HCT116 (cell line): Measurements from ENCODE around the gene TK1. TPM values are rescaled to one million over a fixed set of nuclear protein-coding genes. Genes with fewer than 3 reads are reported as not detected.
A peak's percentile ranks its signal among the peaks of the same experiment; 100 is the strongest.

Source experiments
- ATAC-seq: fragments of 200-7000 bp; cut with Tn5 transposase; 2 replicates; pipeline ENCODE4 v1.9.1; 2020; ENCODE audit warnings: mild to moderate bottlenecking, moderate library complexity
- BruUV-seq: library from RNA; stranded (reverse); fragments of 400-500 nt; replicated peaks from 2 replicates; lab custom pipeline; 2021; lab: Mats Ljungman, UMichigan
- CTCF ChIA-PET: fragments of 300-600 bp; sonication (Branson Sonifier 250); formaldehyde crosslinking; loops from one replicate; lab custom pipeline; 2021; ENCODE audit warnings: antibody characterized with exemption; lab: Charles Lee
- POLR2A ChIA-PET: fragments of 300-600, 350-600 bp; sonication (Branson Sonifier 250); formaldehyde crosslinking; loops from one replicate; lab custom pipeline; 2021; ENCODE audit warnings: antibody characterized with exemption; lab: Charles Lee
- RAD21 ChIA-PET, 2 experiments: fragments of 300-600 bp; sonication (Branson Sonifier 250); formaldehyde crosslinking; loops; one replicate each; lab custom pipeline; 2023; ENCODE audit warnings: low total read pairs in 2 of 2; ENCODE audit not compliant: uncharacterized antibody in 2 of 2, unreplicated experiment in 2 of 2, low non-redundant PET in 1 of 2; lab: Charles Lee
- DNase-seq: peaks from one replicate; pipeline ENCODE4 v3.0.0-alpha.2; 2010; ENCODE audit warnings: low read depth, low spot score
- H2AFZ ChIP-seq: fragments of 200-600 bp; shearing (Covaris generic), sonication (generic); 2 replicates; pipeline ENCODE4 v1.6.1; 2017; ENCODE audit warnings: low read depth, mixed run types, mixed read lengths, antibody characterized with exemption, low read length; ENCODE audit not compliant: poor library complexity, severe bottlenecking
- H3K27ac ChIP-seq: 2 replicates; pipeline ENCODE4 v1.5.1; 2012; ENCODE audit warnings: low read depth, low read length
- H3K27me3 ChIP-seq: fragments of 200-600 bp; sonication (generic); 2 replicates; pipeline ENCODE4 v1.6.1; 2016; ENCODE audit warnings: mixed run types, low read length, mixed read lengths; ENCODE audit not compliant: insufficient read depth
- H3K36me3 ChIP-seq, 2 experiments: fragments of 200-500 bp in 1 of 2; fragments of 200-600 bp in 1 of 2; sonication (Bioruptor generic) in 1 of 2; sonication (generic) in 1 of 2; 2 replicates each; pipeline versions ENCODE4 v1.5.1 to v1.6.1; 2014 to 2016; ENCODE audit warnings: low read length in 2 of 2, inconsistent platforms in 1 of 2, mixed read lengths in 1 of 2, mixed run types in 1 of 2; ENCODE audit not compliant: insufficient read depth in 2 of 2, control insufficient read depth in 1 of 2
- H3K4me1 ChIP-seq, 2 experiments: fragments of 200-600 bp in 1 of 2; sonication (generic) in 1 of 2; 2 replicates each; pipeline versions ENCODE4 v1.5.1 to v1.6.1; 2012 to 2017; ENCODE audit warnings: low read length in 2 of 2, inconsistent platforms in 1 of 2, mild to moderate bottlenecking in 1 of 2, mixed read lengths in 1 of 2, mixed run types in 1 of 2, moderate library complexity in 1 of 2; ENCODE audit not compliant: insufficient read depth in 2 of 2, control insufficient read depth in 1 of 2
- H3K4me2 ChIP-seq: fragments of 200-600 bp; sonication (generic); 2 replicates; pipeline ENCODE4 v1.6.1; 2017; ENCODE audit warnings: mixed run types, low read length, mixed read lengths
- H3K4me3 ChIP-seq, 2 experiments: fragments of 200-600 bp in 1 of 2; sonication (generic) in 1 of 2; replicated peaks in 1 of 2; 2 replicates each; pipeline ENCODE4 v1.5.1; 2011 to 2016; ENCODE audit warnings: low read length in 2 of 2, control low read depth in 1 of 2, low read depth in 1 of 2, mild to moderate bottlenecking in 1 of 2, mixed read lengths in 1 of 2, mixed run types in 1 of 2
- H3K79me2 ChIP-seq: fragments of 200-600 bp; sonication (generic); 2 replicates; pipeline ENCODE4 v1.6.1; 2017; ENCODE audit warnings: mild to moderate bottlenecking, mixed run types, low read length, moderate library complexity, mixed read lengths; ENCODE audit not compliant: insufficient read depth
- H3K9ac ChIP-seq: fragments of 200-600 bp; sonication (generic); 2 replicates; pipeline ENCODE4 v1.6.1; 2016; ENCODE audit warnings: low read length, mixed read lengths
- H3K9me2 ChIP-seq: fragments of 200-600 bp; sonication (generic), shearing (Covaris generic); 2 replicates; pipeline ENCODE4 v1.6.1; 2017; ENCODE audit warnings: mixed run types, mild to moderate bottlenecking, moderate library complexity; ENCODE audit not compliant: insufficient read depth
- H3K9me3 ChIP-seq, 2 experiments: fragments of 200-500 bp in 1 of 2; fragments of 200-600 bp in 1 of 2; sonication (Bioruptor generic) in 1 of 2; sonication (generic) in 1 of 2; 2 replicates each; pipeline ENCODE4 v1.6.1; 2014 to 2017; ENCODE audit warnings: low read length in 2 of 2, mixed read lengths in 2 of 2, inconsistent platforms in 1 of 2, low read depth in 1 of 2, mild to moderate bottlenecking in 1 of 2, mixed run types in 1 of 2, moderate library complexity in 1 of 2; ENCODE audit not compliant: control insufficient read depth in 1 of 2, insufficient read depth in 1 of 2
- H4K20me1 ChIP-seq: fragments of 200-600 bp; sonication (generic), shearing (Covaris generic); 2 replicates; pipeline ENCODE4 v1.6.1; 2017; ENCODE audit warnings: mixed run types, mild to moderate bottlenecking, moderate library complexity; ENCODE audit not compliant: insufficient read depth
- ATF3 ChIP-seq: IDR thresholded peaks from 2 replicates; pipeline ENCODE4 v1.6.1; 2012
- CEBPB ChIP-seq: IDR thresholded peaks from 2 replicates; pipeline ENCODE4 v1.6.1; 2012; ENCODE audit warnings: low read depth
- ELF1 ChIP-seq: IDR thresholded peaks from 2 replicates; pipeline ENCODE4 v1.6.1; 2012; ENCODE audit warnings: low read depth, borderline replicate concordance
- EZH2 ChIP-seq: fragments of 200-600 bp; sonication (generic); IDR thresholded peaks from 2 replicates; pipeline ENCODE4 v1.6.1; 2017; ENCODE audit warnings: antibody characterized with exemption, mixed run types
- EZH2phosphoT487 ChIP-seq: fragments of 200-600 bp; IDR thresholded peaks from 2 replicates; pipeline ENCODE4 v1.6.1; 2018; ENCODE audit warnings: antibody characterized with exemption, borderline replicate concordance
- FOSL1 ChIP-seq: IDR thresholded peaks from 2 replicates; pipeline ENCODE4 v1.6.1; 2012; ENCODE audit warnings: low read depth
- JUND ChIP-seq: IDR thresholded peaks from 2 replicates; pipeline ENCODE4 v1.6.1; 2012
- MAX ChIP-seq: IDR thresholded peaks from 2 replicates; pipeline ENCODE4 v1.6.1; 2012
- RAD21 ChIP-seq: IDR thresholded peaks from 2 replicates; pipeline ENCODE4 v1.6.1; 2012; ENCODE audit warnings: low read depth, mild to moderate bottlenecking
- SIN3A ChIP-seq: IDR thresholded peaks from 2 replicates; pipeline ENCODE4 v1.6.1; 2012; ENCODE audit warnings: low read depth
- SRF ChIP-seq: IDR thresholded peaks from 2 replicates; pipeline ENCODE4 v1.6.1; 2012; ENCODE audit warnings: low read depth
- TCF7L2 ChIP-seq: IDR thresholded peaks from 2 replicates; pipeline ENCODE4 v1.7.0; 2011; ENCODE audit warnings: borderline replicate concordance, inconsistent platforms; ENCODE audit not compliant: insufficient read depth, insufficient read length; ENCODE audit errors: extremely low read depth
- YY1 ChIP-seq: IDR thresholded peaks from 2 replicates; pipeline ENCODE4 v1.6.1; 2011; ENCODE audit warnings: low read length, low read depth, moderate library complexity, mild to moderate bottlenecking; ENCODE audit not compliant: insufficient replicate concordance; ENCODE audit errors: extremely low read depth
- ZFX ChIP-seq: fragments of 450-650 bp; IDR thresholded peaks from 2 replicates; pipeline ENCODE4 v1.6.1; 2017
- ZNF274 ChIP-seq: fragments of 200-500 bp; sonication (Bioruptor generic); IDR thresholded peaks from 2 replicates; pipeline ENCODE4 v1.6.1; 2014; ENCODE audit warnings: mild to moderate bottlenecking, low read depth, low read length, inconsistent platforms
- intact Hi-C: fragments of 100-400 bp; cut with micrococcal nuclease; formaldehyde crosslinking; loops from 2 replicates; pipeline ENCODE4 v1.10.0; 2022
- total RNA-seq: library from RNA; stranded (reverse); gene quantifications from one replicate; pipeline ENCODE4 v1.2.1, GENCODE V29; 2021; ENCODE audit not compliant: unreplicated experiment
- TF ChIP-seq, protein P1 (sequence below): IDR thresholded peaks from 2 replicates; pipeline ENCODE4 v1.6.1; 2011; ENCODE audit warnings: mild to moderate bottlenecking, low read length, moderate library complexity; ENCODE audit not compliant: insufficient replicate concordance; ENCODE audit errors: extremely low read depth

The TK1 gene
- total RNA-seq, 1 experiment from 2014 or later: 315 TPM

DNA sequence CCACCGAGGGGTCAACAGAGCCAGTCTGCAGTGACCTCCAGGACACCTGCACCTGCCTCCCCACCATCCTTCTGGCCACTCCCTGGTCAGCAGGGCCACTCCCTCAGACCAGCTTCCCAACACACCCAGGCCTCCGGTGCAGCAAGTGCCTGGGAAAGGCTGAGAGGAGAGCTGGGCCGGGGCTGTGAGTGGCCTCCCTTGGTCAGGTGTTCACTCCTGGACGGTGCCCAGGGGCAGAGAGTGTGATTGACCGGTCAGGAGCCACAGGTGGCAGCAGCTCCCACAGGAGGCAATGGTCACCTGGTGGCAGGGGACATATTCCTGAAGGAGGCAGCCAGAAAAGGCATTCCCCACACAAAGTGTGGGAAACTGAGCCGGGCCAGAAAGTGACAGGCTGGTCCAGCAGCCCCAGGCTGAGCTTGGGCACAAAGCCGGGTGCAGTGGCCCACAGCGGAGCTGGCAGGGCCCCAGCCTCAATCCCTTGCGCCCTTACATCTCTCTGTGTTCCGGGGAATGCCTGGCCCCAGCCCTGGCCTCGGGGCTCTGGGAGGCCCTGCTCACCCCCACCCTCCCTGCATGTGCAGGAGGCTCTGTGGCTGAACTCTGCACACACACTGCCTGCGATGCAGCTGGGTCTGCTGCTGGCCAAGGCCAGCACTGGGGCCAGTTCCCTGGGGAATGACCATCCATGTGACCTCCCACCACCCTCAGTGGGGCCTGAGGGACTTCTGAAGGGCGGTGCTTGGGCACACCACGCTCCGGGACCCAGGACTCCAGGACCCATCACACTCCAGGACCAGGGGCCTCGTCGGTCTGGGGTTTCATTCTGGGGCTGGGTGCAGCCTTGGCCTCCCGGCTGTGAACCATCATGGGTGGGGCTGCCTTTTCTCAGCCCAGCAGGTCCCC is 41.9 kb downstream of the TK1 start:
- Histone ChIP-seq H3K4me3 (no peak overlapping the region), H4K20me1 (no peaks in the 10 kb centered on the region), H2AFZ (no peak overlapping the region), H3K27ac (no peak overlapping the region; the same call in 1 of the 2 replicates), H3K79me2 (no peaks in the 10 kb centered on the region), H3K4me1 (peaks cover 41 to 58% of the 10 kb centered on the region in 2 experiments), H3K9me3 (no peaks in the 10 kb centered on the region), H3K9ac (peak overlapping the region; percentile 31; the same call in 1 of the 2 replicates), H3K4me2 (peak overlapping the region; percentile 58), H3K9me2 (no peaks in the 10 kb centered on the region), H3K36me3 (no peaks in the 10 kb centered on the region), H3K27me3 (no peaks in the 10 kb centered on the region)
- intact Hi-C loops: no loop called here
- DNase-seq (no peak), ATAC-seq (no peak)
- BruUV-seq: no TSS peak
- ChIA-PET POLR2A (interaction anchor here (0.8 to 1.8 kb wide), 2 partner anchors 24 to 42 kb away, joined by 3 to 9 read pairs; partner anchors contain the start of genes AFMID and TK1), RAD21 (interaction anchor here in 1 of 2 experiments (0.6 kb wide), 1 partner anchor 23 kb away, joined by 6 read pairs; no protein-coding TSS in a partner anchor), CTCF (interaction anchor here (0.7 to 1.8 kb wide), 6 partner anchors 10 to 106 kb away, joined by 3 to 6 read pairs (median 4); partner anchors contain the start of genes AFMID and TK1)
- TF ChIP-seq MAX (no peak), YY1 (peak; percentile 58)

GRCh38 chr17:78144147-78144719 is 42.6 kb downstream of the TK1 start:
- ChIA-PET POLR2A (interaction anchor here (0.8 to 1.8 kb wide), 2 partner anchors 25 to 43 kb away, joined by 3 to 9 read pairs; partner anchors contain the start of genes AFMID and TK1), RAD21 (interaction anchor here in 1 of 2 experiments (0.6 kb wide), 1 partner anchor 24 kb away, joined by 6 read pairs; no protein-coding TSS in a partner anchor), CTCF (interaction anchor here (0.7 to 1.8 kb wide), 6 partner anchors 9 to 107 kb away, joined by 3 to 6 read pairs (median 4); partner anchors contain the start of genes AFMID and TK1)
- Histone ChIP-seq H3K36me3 (no peaks in the 10 kb centered on the region), H4K20me1 (no peaks in the 10 kb centered on the region), H3K79me2 (no peaks in the 10 kb centered on the region), H3K4me2 (peak overlapping the region; percentile 58), H3K27ac (no peak overlapping the region; the same call in 1 of the 2 replicates), H3K9me3 (no peaks in the 10 kb centered on the region), H3K4me1 (peaks cover 46 to 66% of the 10 kb centered on the region in 2 experiments), H3K9ac (peak overlapping the region; percentile 31), H3K27me3 (no peaks in the 10 kb centered on the region), H3K9me2 (no peaks in the 10 kb centered on the region), H2AFZ (no peak overlapping the region), H3K4me3 (no peak overlapping the region)
- ATAC-seq: no peak
- no peak for DNase-seq
- intact Hi-C loops: no loop called here
- BruUV-seq: no TSS peak
- no peak for TF ChIP-seq SRF
- no peak for TF ChIP-seq EZH2
- TF ChIP-seq ZFX: no peak
- no peak for TF ChIP-seq CEBPB
- TF ChIP-seq EZH2phosphoT487: no peak
- TF ChIP-seq ZNF274: no peak
- TF ChIP-seq ELF1: no peak
- no peak for TF ChIP-seq TCF7L2
- no peak for TF ChIP-seq RAD21
- no peak for TF ChIP-seq FOSL1
- no peak for TF ChIP-seq JUND
- TF ChIP-seq ATF3: no peak
- TF ChIP-seq, protein P1, sequence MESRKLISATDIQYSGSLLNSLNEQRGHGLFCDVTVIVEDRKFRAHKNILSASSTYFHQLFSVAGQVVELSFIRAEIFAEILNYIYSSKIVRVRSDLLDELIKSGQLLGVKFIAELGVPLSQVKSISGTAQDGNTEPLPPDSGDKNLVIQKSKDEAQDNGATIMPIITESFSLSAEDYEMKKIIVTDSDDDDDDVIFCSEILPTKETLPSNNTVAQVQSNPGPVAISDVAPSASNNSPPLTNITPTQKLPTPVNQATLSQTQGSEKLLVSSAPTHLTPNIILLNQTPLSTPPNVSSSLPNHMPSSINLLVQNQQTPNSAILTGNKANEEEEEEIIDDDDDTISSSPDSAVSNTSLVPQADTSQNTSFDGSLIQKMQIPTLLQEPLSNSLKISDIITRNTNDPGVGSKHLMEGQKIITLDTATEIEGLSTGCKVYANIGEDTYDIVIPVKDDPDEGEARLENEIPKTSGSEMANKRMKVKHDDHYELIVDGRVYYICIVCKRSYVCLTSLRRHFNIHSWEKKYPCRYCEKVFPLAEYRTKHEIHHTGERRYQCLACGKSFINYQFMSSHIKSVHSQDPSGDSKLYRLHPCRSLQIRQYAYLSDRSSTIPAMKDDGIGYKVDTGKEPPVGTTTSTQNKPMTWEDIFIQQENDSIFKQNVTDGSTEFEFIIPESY: no peak
- no peak for TF ChIP-seq SIN3A
